ENCODE data around the gene KMT2E. TPM values are rescaled to one million over a fixed set of nuclear protein-coding genes. Genes with fewer than 3 reads are reported as not detected.

The KMT2E gene
- total RNA-seq, 6 experiments from 2014 or later, result 39.7 to 53.4 (median 50.1) TPM

DNA sequence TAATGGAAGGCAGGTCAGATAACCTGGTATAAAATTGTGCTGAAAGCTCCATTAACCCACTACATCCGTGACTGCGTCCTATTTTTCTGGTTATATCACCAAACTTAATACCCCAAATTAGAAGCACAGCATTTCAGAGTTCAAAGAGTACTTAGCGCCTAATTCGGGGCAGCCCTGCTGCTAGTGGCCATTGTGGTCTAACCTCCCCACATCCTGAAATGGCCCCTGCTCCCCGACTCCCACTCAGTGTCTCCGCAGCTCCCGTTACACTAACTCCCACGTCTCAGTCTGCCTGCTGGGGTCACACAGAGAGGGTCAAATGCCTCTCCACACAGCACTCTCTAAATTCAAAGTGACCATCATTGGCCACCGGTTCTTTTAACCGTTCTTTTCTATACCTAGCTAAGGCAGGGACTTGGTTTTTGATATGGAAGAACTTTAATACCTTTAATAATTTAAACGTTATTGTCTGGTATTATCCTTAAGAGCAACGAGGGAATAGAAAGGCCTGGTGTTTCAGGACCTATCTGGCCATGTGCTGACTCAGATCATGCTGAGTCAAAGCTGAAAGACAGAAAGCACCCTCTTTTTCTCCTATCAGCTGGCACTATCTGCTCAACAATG lies 117.1 kb downstream of the KMT2E start:
- DNase-seq, result peak; percentile 27
- TF ChIP-seq, protein P1, sequence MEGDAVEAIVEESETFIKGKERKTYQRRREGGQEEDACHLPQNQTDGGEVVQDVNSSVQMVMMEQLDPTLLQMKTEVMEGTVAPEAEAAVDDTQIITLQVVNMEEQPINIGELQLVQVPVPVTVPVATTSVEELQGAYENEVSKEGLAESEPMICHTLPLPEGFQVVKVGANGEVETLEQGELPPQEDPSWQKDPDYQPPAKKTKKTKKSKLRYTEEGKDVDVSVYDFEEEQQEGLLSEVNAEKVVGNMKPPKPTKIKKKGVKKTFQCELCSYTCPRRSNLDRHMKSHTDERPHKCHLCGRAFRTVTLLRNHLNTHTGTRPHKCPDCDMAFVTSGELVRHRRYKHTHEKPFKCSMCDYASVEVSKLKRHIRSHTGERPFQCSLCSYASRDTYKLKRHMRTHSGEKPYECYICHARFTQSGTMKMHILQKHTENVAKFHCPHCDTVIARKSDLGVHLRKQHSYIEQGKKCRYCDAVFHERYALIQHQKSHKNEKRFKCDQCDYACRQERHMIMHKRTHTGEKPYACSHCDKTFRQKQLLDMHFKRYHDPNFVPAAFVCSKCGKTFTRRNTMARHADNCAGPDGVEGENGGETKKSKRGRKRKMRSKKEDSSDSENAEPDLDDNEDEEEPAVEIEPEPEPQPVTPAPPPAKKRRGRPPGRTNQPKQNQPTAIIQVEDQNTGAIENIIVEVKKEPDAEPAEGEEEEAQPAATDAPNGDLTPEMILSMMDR (IDR thresholded peaks at IDR 0.05), result no peak
- Mint-ChIP-seq H3K4me1 (ENCODE audit: low read depth) (peaks cover 25% of the 10 kb centered on the region), H3K36me3 (ENCODE audit: low read depth) (peaks cover 7% of the 10 kb centered on the region), H3K4me3 (no peak overlapping the region), H3K27ac (peak overlapping the region; percentile 3; the same call in 1 of the 2 replicates), H3K27me3 (ENCODE audit: insufficient read depth) (peaks cover 2% of the 10 kb centered on the region; the same call in 1 of the 2 replicates), H3K9me3 (no peaks in the 10 kb centered on the region)

DNA sequence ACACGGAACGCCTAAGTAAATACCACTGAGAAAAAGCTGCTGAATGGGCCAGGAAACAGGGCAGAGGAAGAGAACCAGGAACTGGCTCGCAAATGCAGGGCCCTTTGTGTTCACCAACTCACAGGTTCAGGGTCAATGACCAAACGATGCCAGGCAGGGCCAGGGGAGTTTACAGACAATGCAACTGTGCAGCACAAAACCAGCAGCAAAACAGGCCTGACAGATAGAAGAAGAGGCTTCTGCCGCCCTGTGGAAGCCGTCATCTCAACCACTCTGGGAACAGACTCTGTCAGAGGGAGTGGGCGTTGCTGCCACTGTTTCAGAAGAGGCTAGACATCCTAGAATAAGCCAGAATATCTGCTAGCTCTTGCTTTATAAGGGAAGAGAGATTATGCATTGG lies 117.9 kb downstream of the KMT2E start:
- Mint-ChIP-seq H3K36me3 (ENCODE audit: low read depth) (peaks cover 4% of the 10 kb centered on the region), H3K4me1 (ENCODE audit: low read depth) (peaks cover 32% of the 10 kb centered on the region), H3K9me3 (no peaks in the 10 kb centered on the region), H3K27ac (no peak overlapping the region), H3K27me3 (ENCODE audit: insufficient read depth) (no peaks in the 10 kb centered on the region), H3K4me3 (no peak overlapping the region)
- TF ChIP-seq, protein P1 (IDR thresholded peaks at IDR 0.05), result no peak
- no peak for DNase-seq

DNA sequence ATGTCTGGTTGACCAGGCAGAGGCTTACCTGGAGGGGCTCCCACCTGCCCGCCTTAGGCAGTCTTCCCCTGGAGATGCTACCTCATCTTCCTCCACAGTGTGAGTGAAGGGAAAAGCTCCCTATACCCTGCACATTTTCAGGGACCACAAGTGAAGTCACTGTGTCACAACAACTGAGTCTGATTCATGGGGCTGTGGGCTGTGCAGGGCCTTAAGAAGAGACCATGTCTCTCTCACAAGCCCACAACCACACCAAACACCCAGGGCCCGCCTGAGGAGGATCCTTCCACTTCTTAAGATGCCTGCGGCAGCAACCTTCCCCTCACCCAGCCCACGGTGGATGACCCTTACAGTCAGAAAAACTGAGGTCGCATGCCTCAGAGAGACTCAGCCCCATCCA lies 118.3 kb downstream of the KMT2E start:
- TF ChIP-seq, protein P1 (IDR thresholded peaks at IDR 0.05), result no peak
- Mint-ChIP-seq H3K4me1 (ENCODE audit: low read depth) (peaks cover 34% of the 10 kb centered on the region), H3K36me3 (ENCODE audit: low read depth) (peaks cover 4% of the 10 kb centered on the region), H3K9me3 (no peaks in the 10 kb centered on the region), H3K4me3 (no peak overlapping the region), H3K27ac (no peak overlapping the region), H3K27me3 (ENCODE audit: insufficient read depth) (no peaks in the 10 kb centered on the region)
- DNase-seq, result no peak

DNA sequence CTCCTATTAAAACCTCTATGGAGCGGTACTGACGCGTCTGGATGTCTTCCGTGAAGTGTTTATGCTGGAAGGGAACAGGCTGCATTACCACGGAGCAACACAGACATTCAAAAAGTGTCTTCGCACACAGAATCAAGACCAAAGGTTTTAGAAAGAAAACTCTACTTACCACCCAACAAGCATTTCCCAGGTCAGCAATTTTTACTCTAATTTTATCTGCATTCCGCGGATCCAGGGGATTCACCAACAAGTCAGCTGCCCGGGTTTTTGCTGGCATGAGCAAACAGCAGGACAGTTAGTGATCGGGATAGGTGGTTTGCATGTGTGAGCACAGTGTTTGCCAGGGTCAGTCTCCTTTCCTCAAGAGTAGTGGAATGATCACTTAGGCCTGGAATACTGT lies 118.8 kb downstream of the KMT2E start:
- Mint-ChIP-seq H3K27me3 (ENCODE audit: insufficient read depth) (no peaks in the 10 kb centered on the region), H3K9me3 (no peaks in the 10 kb centered on the region), H3K27ac (no peak overlapping the region), H3K4me1 (ENCODE audit: low read depth) (peaks cover 34% of the 10 kb centered on the region), H3K4me3 (no peak overlapping the region), H3K36me3 (ENCODE audit: low read depth) (peaks cover 7% of the 10 kb centered on the region)
- no peak for DNase-seq
- TF ChIP-seq, protein P1 (IDR thresholded peaks at IDR 0.05), result no peak

DNA sequence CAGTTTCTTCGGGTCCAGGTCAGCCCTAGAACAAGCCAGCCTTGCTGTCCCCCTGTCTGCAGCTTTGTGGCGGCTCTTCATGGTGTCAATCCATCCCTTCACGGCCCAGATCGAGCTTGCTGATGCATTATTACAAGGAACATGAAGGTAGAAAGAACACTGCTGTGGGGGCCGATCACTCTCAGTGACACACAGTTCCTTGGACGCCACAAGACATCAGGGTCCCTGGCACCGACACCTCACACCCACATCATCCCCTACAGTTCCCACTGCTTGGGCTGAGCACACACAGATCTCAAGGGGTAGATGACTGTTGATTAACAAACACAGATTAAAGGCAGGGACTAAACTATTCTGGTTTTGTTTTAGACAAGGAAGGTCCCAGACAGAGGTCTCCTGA lies 119.4 kb downstream of the KMT2E start:
- Mint-ChIP-seq H3K27me3 (ENCODE audit: insufficient read depth) (no peaks in the 10 kb centered on the region), H3K4me3 (no peak overlapping the region), H3K4me1 (ENCODE audit: low read depth) (peaks cover 34% of the 10 kb centered on the region), H3K27ac (no peak overlapping the region), H3K36me3 (ENCODE audit: low read depth) (peaks cover 10% of the 10 kb centered on the region), H3K9me3 (no peaks in the 10 kb centered on the region)
- DNase-seq, result no peak
- TF ChIP-seq, protein P1 (IDR thresholded peaks at IDR 0.05), result no peak
